WTC11 (cell line): Measurements from ENCODE around the gene SELENON. TPM values are rescaled to one million over a fixed set of nuclear protein-coding genes. Genes with fewer than 3 reads are reported as not detected.
A peak's percentile ranks its signal among the peaks of the same experiment; 100 is the strongest.

Experiments
- ATAC-seq: fragments of 200-7000 bp; cut with Tn5 transposase; 2 replicates; pipeline ENCODE4 v1.10.0; 2021; ENCODE audit warnings: mild to moderate bottlenecking, moderate library complexity
- CTCF ChIA-PET: fragments of 300-600 bp; sonication (Branson Sonifier 250); formaldehyde crosslinking; loops from one replicate; lab custom pipeline; 2021; ENCODE audit warnings: antibody characterized with exemption; lab: Charles Lee
- POLR2A ChIA-PET: fragments of 350-600 bp; sonication (Branson Sonifier 250); formaldehyde crosslinking; loops from one replicate; lab custom pipeline; 2021; ENCODE audit warnings: antibody characterized with exemption; lab: Charles Lee
- DNase-seq: peaks from one replicate; pipeline ENCODE4 v3.0.0; 2021; ENCODE audit warnings: low spot score
- H3K27ac Mint-ChIP-seq: 2 replicates; pipeline ENCODE4 v1.8.0; 2021; ENCODE audit warnings: mixed read lengths
- H3K27me3 Mint-ChIP-seq: 2 replicates; pipeline ENCODE4 v1.8.0; 2021; ENCODE audit warnings: low read depth, mild to moderate bottlenecking, moderate library complexity, mixed read lengths
- H3K36me3 Mint-ChIP-seq: 2 replicates; pipeline ENCODE4 v1.8.0; 2021; ENCODE audit warnings: mixed read lengths
- H3K4me1 Mint-ChIP-seq: 2 replicates; pipeline ENCODE4 v1.8.0; 2022; ENCODE audit warnings: mixed read lengths
- H3K4me3 Mint-ChIP-seq: 2 replicates; pipeline ENCODE4 v1.8.0; 2021; ENCODE audit warnings: mild to moderate bottlenecking, moderate library complexity, mixed read lengths
- H3K9me3 Mint-ChIP-seq: 2 replicates; pipeline ENCODE4 v1.8.0; 2021; ENCODE audit warnings: mixed read lengths
- AR ChIP-seq: fragments of 250-450 bp; sonication (Bioruptor Pico); IDR thresholded peaks from 2 replicates; pipeline ENCODE4 v1.9.0; 2021; ENCODE audit warnings: mild to moderate bottlenecking
- ATF6 ChIP-seq: sonication (generic); formaldehyde crosslinking; IDR thresholded peaks from 2 replicates; pipeline ENCODE4 v1.8.1; 2023; ENCODE audit warnings: mild to moderate bottlenecking, missing genetic modification reagents
- CBFB ChIP-seq: sonication (generic); formaldehyde crosslinking; IDR thresholded peaks from 2 replicates; pipeline ENCODE4 v1.8.1; 2022; ENCODE audit warnings: mild to moderate bottlenecking, low read depth, missing genetic modification reagents
- ETV6 ChIP-seq: sonication (generic); formaldehyde crosslinking; IDR thresholded peaks from 2 replicates; pipeline ENCODE4 v1.8.1; 2022; ENCODE audit warnings: mild to moderate bottlenecking, missing genetic modification reagents
- FOXP1 ChIP-seq: sonication (generic); formaldehyde crosslinking; IDR thresholded peaks from 2 replicates; pipeline ENCODE4 v1.8.0; 2022; ENCODE audit warnings: missing genetic modification reagents, mild to moderate bottlenecking, moderate library complexity, borderline replicate concordance
- GRHL2 ChIP-seq: fragments of 250-450 bp; sonication (Bioruptor Pico); IDR thresholded peaks from 2 replicates; pipeline ENCODE4 v1.8.0; 2022; ENCODE audit warnings: mild to moderate bottlenecking, moderate library complexity; ENCODE audit not compliant: insufficient replicate concordance, severe bottlenecking
- HMGA2 ChIP-seq: fragments of 250-450 bp; sonication (Bioruptor Pico); IDR thresholded peaks from 2 replicates; pipeline ENCODE4 v1.4.0; 2021; ENCODE audit warnings: mild to moderate bottlenecking, moderate library complexity
- HMGXB4 ChIP-seq: sonication (generic); formaldehyde crosslinking; IDR thresholded peaks from 2 replicates; pipeline ENCODE4 v1.8.1; 2023; ENCODE audit warnings: mild to moderate bottlenecking, moderate library complexity, missing genetic modification reagents
- JAZF1 ChIP-seq: fragments of 250-450 bp; sonication (Bioruptor Pico); IDR thresholded peaks from 2 replicates; pipeline ENCODE4 v1.9.0; 2021; ENCODE audit warnings: moderate library complexity, mild to moderate bottlenecking, inconsistent platforms
- KAT7 ChIP-seq: sonication (generic); formaldehyde crosslinking; IDR thresholded peaks from 2 replicates; pipeline ENCODE4 v1.8.1; 2023; ENCODE audit warnings: missing genetic modification reagents, mild to moderate bottlenecking, borderline replicate concordance
- RELA ChIP-seq: sonication (generic); formaldehyde crosslinking; IDR thresholded peaks from 2 replicates; pipeline ENCODE4 v1.8.1; 2022; ENCODE audit warnings: missing genetic modification reagents, mild to moderate bottlenecking, borderline replicate concordance
- SOX15 ChIP-seq: fragments of 250-450 bp; sonication (Bioruptor Pico); IDR thresholded peaks from 2 replicates; pipeline ENCODE4 v1.9.0; 2021; ENCODE audit warnings: mild to moderate bottlenecking
- TEAD1 ChIP-seq: sonication (generic); formaldehyde crosslinking; IDR thresholded peaks from 2 replicates; pipeline ENCODE4 v1.8.0; 2022; ENCODE audit warnings: mild to moderate bottlenecking, missing genetic modification reagents
- TEAD4 ChIP-seq: sonication (generic); formaldehyde crosslinking; IDR thresholded peaks from 2 replicates; pipeline ENCODE4 v1.8.0; 2022; ENCODE audit warnings: mild to moderate bottlenecking, missing genetic modification reagents
- USF2 ChIP-seq: sonication (generic); formaldehyde crosslinking; IDR thresholded peaks from 2 replicates; pipeline ENCODE4 v1.8.1; 2023; ENCODE audit warnings: mild to moderate bottlenecking, missing genetic modification reagents, moderate library complexity
- ZNF121 ChIP-seq: sonication (generic); formaldehyde crosslinking; IDR thresholded peaks from 2 replicates; pipeline ENCODE4 v1.8.0; 2023; ENCODE audit warnings: missing genetic modification reagents
- ZNF263 ChIP-seq: sonication (generic); formaldehyde crosslinking; IDR thresholded peaks from 2 replicates; pipeline ENCODE4 v1.8.1; 2022; ENCODE audit warnings: low read depth, mild to moderate bottlenecking, moderate library complexity, missing genetic modification reagents
- ZNF396 ChIP-seq: fragments of 250-450 bp; sonication (Bioruptor Pico); IDR thresholded peaks from 2 replicates; pipeline ENCODE4 v1.8.0; 2021; ENCODE audit warnings: mild to moderate bottlenecking, moderate library complexity, borderline replicate concordance
- ZNF671 ChIP-seq: fragments of 250-450 bp; sonication (Bioruptor Pico); IDR thresholded peaks from 2 replicates; pipeline ENCODE4 v1.8.0; 2021; ENCODE audit warnings: mild to moderate bottlenecking
- total RNA-seq: library from RNA; stranded (reverse); gene quantifications from 3 replicates; pipeline ENCODE4 v1.2.3, GENCODE V29; 2021
- TF ChIP-seq, protein P1 (sequence below): sonication (generic); formaldehyde crosslinking; IDR thresholded peaks from 2 replicates; pipeline ENCODE4 v1.8.0; 2022; ENCODE audit warnings: mild to moderate bottlenecking, missing genetic modification reagents
- TF ChIP-seq, protein P2 (sequence below): sonication (generic); formaldehyde crosslinking; IDR thresholded peaks from 2 replicates; pipeline ENCODE4 v1.8.0; 2022; ENCODE audit warnings: mild to moderate bottlenecking, missing genetic modification reagents
- TF ChIP-seq, protein P3 (sequence below): sonication (generic); formaldehyde crosslinking; IDR thresholded peaks from 2 replicates; pipeline ENCODE4 v1.8.1; 2022; ENCODE audit warnings: mild to moderate bottlenecking, moderate library complexity, missing genetic modification reagents

SELENON gene
- total RNA-seq, 1 experiment from 2014 or later, result 80.2 TPM

- TF ChIP-seq, protein P1, sequence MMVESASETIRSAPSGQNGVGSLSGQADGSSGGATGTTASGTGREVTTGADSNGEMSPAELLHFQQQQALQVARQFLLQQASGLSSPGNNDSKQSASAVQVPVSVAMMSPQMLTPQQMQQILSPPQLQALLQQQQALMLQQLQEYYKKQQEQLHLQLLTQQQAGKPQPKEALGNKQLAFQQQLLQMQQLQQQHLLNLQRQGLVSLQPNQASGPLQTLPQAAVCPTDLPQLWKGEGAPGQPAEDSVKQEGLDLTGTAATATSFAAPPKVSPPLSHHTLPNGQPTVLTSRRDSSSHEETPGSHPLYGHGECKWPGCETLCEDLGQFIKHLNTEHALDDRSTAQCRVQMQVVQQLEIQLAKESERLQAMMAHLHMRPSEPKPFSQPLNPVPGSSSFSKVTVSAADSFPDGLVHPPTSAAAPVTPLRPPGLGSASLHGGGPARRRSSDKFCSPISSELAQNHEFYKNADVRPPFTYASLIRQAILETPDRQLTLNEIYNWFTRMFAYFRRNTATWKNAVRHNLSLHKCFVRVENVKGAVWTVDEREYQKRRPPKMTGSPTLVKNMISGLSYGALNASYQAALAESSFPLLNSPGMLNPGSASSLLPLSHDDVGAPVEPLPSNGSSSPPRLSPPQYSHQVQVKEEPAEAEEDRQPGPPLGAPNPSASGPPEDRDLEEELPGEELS (CRISPR knock-in tag), result no peak
- TF ChIP-seq TEAD4 (CRISPR knock-in tag) (no peak), SOX15 (CRISPR knock-in tag) (no peak), ZNF121 (no peak), KAT7 (no peak)
- TF ChIP-seq, all 79 proteins: peak for 0
Measured at GRCh38 chr1:25832336-25833037, 32.5 kb downstream of the SELENON start (continued).

DNA sequence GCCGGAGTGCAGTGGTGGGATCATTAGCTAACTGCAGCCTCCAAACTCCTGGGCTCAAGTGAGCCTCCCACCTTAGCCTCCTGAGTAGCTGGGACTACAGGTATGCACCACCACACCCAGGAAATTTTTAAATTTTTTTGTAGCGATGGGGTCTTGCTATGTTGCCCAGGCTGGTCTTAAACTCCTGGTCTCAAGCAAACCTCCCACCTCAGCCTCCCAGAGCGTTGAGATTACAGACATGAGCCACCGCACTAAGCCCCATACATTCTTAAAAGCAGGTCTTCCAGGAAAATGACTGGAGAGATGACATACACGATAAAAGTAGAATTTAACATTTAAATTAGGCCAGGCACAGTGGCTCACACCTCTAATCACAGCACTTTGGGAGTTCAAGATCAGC is 33.2 kb downstream of the SELENON start:
- H3K27ac Mint-ChIP-seq, result no peak overlapping the region
- no peaks in the 10 kb centered on the region for H3K4me1 Mint-ChIP-seq
- DNase-seq (no peak), ATAC-seq (no peak)
- peaks cover 71% of the 10 kb centered on the region for H3K36me3 Mint-ChIP-seq
- TF ChIP-seq ZNF121, result peak; percentile 46; the same call in 1 of the 2 replicates
- no peak for TF ChIP-seq FOXP1 (CRISPR knock-in tag)
- POLR2A ChIA-PET, result no interaction called here
- H3K9me3 Mint-ChIP-seq, result no peaks in the 10 kb centered on the region
- no peaks in the 10 kb centered on the region for H3K27me3 Mint-ChIP-seq
- CTCF ChIA-PET, result interaction anchor here (1.7 kb wide), 1 partner anchor 62 kb away, joined by 5 read pairs; no protein-coding TSS in a partner anchor
- H3K4me3 Mint-ChIP-seq, result no peak overlapping the region

DNA sequence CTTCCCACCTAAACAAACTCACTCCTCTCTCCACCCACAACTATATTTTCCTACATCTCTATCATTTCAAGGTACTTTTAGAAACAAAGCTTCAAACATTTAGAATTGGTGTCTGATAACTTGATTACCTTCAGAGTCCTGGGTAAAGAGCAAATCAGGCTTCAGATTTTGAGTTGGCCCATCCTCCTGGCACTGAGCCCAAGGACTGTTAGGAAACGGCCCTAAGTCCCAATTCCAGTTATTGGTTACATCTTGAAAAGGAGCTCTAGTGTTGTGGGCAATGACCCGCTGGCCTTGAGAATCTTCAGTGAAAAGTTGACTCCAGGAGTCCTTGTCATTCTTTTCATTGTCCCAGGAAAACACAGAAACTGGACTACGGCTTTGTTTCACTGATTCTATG is 34.9 kb downstream of the SELENON start:
- Mint-ChIP-seq H3K9me3 (0 out of 2 replicates have a peak, but pooled peaks cover 1% of the 10 kb centered on the region), H3K27ac (no peak overlapping the region), H3K36me3 (peaks cover 58% of the 10 kb centered on the region), H3K4me3 (no peak overlapping the region), H3K4me1 (no peaks in the 10 kb centered on the region), H3K27me3 (no peaks in the 10 kb centered on the region)
- DNase-seq, result no peak
- ChIA-PET POLR2A (no interaction called here), CTCF (interaction anchor here (1.1 to 1.7 kb wide), 3 partner anchors 61 to 195 kb away, joined by 3 to 5 read pairs (median 5); partner anchors contain the start of gene PAFAH2)
- no peak for ATAC-seq
- TF ChIP-seq, protein P2, sequence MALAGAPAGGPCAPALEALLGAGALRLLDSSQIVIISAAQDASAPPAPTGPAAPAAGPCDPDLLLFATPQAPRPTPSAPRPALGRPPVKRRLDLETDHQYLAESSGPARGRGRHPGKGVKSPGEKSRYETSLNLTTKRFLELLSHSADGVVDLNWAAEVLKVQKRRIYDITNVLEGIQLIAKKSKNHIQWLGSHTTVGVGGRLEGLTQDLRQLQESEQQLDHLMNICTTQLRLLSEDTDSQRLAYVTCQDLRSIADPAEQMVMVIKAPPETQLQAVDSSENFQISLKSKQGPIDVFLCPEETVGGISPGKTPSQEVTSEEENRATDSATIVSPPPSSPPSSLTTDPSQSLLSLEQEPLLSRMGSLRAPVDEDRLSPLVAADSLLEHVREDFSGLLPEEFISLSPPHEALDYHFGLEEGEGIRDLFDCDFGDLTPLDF, result no peak
- TF ChIP-seq ZNF263 (CRISPR knock-in tag), result no peak
- TF ChIP-seq JAZF1 (CRISPR knock-in tag), result no peak
- no peak for TF ChIP-seq CBFB
- TF ChIP-seq, protein P3, sequence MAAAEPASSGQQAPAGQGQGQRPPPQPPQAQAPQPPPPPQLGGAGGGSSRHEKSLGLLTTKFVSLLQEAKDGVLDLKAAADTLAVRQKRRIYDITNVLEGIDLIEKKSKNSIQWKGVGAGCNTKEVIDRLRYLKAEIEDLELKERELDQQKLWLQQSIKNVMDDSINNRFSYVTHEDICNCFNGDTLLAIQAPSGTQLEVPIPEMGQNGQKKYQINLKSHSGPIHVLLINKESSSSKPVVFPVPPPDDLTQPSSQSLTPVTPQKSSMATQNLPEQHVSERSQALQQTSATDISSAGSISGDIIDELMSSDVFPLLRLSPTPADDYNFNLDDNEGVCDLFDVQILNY (CRISPR knock-in tag), result no peak
- TF ChIP-seq RELA (CRISPR knock-in tag), result no peak
- TF ChIP-seq TEAD1 (CRISPR knock-in tag), result no peak
- no peak for TF ChIP-seq ATF6 (CRISPR knock-in tag)
- TF ChIP-seq ZNF396 (CRISPR knock-in tag), result no peak
- no peak for TF ChIP-seq GRHL2 (CRISPR knock-in tag)
- no peak for TF ChIP-seq AR (CRISPR knock-in tag)
- no peak for TF ChIP-seq USF2 (CRISPR knock-in tag)
- TF ChIP-seq ZNF671, result no peak
- no peak for TF ChIP-seq KAT7
- no peak for TF ChIP-seq HMGXB4 (CRISPR knock-in tag)
- TF ChIP-seq ETV6 (CRISPR knock-in tag), result no peak
- TF ChIP-seq HMGA2 (CRISPR knock-in tag), result no peak
